ENCODE data around the gene SLC25A42. TPM values are rescaled to one million over a fixed set of nuclear protein-coding genes. Genes with fewer than 3 reads are reported as not detected.
"Not testable (repeated sequence)": the region's sequence is repeated elsewhere in the genome, so short reads cannot be mapped to it uniquely, and the experiment has no call there.

The SLC25A42 gene
- total RNA-seq, 4 donors from 2014 or later, result 2.9 to 25.7 (median 5.9) TPM

GRCh38 chr19:19106056-19106551 is 42.3 kb downstream of the SLC25A42 start:
- intact Hi-C loops (cut with DNase I; ENCODE audit: low total_unique reads), result no loop called here
- TF ChIP-seq POLR2A (IDR thresholded peaks at IDR 0.05) (no peak), CTCF (IDR thresholded peaks at IDR 0.05) (no peak)
- H3K27ac ChIP-seq, result peak overlapping the region; percentile 70 to 73

GRCh38 chr19:19106938-19107337 is 43.1 kb downstream of the SLC25A42 start:
- H3K27ac ChIP-seq; intact Hi-C loops (cut with DNase I; ENCODE audit: low total_unique reads); H3K4me3 ChIP-seq; H3K27me3 ChIP-seq; DNase-seq; H3K4me1 ChIP-seq; H3K36me3 ChIP-seq; H3K9me3 ChIP-seq: not testable (repeated sequence)

More at GRCh38 chr19:19106056-19106551, 42.3 kb downstream of the SLC25A42 start:
- Histone ChIP-seq H3K9me3 (no peaks in the 10 kb centered on the region), H3K4me1 (no peaks in the 10 kb centered on the region), H3K4me3 (peak overlapping the region; percentile 42 to 43), H3K36me3 (no peaks in the 10 kb centered on the region), H3K27me3 (no peaks in the 10 kb centered on the region)
- peak; percentile 36 to 65 for DNase-seq

GRCh38 chr19:19107654-19108053 is 43.9 kb downstream of the SLC25A42 start:
- H3K27ac ChIP-seq, result no peak overlapping the region
- H3K4me1 ChIP-seq, result no peaks in the 10 kb centered on the region
- no peak for DNase-seq
- no peaks in the 10 kb centered on the region for H3K36me3 ChIP-seq
- no peaks in the 10 kb centered on the region for H3K9me3 ChIP-seq
- H3K27me3 ChIP-seq, result no peaks in the 10 kb centered on the region
- no peak for TF ChIP-seq POLR2A (IDR thresholded peaks at IDR 0.05)
- no peak for TF ChIP-seq CTCF (IDR thresholded peaks at IDR 0.05)
- H3K4me3 ChIP-seq, result no peak overlapping the region
- intact Hi-C loops (cut with DNase I; ENCODE audit: low total_unique reads), result no loop called here

GRCh38 chr19:19109601-19110000 is 45.8 kb downstream of the SLC25A42 start:
- Histone ChIP-seq H3K27me3 (no peaks in the 10 kb centered on the region), H3K9me3 (no peaks in the 10 kb centered on the region), H3K4me1 (no peaks in the 10 kb centered on the region), H3K4me3 (no peak overlapping the region), H3K36me3 (no peaks in the 10 kb centered on the region), H3K27ac (no peak overlapping the region)
- intact Hi-C loops (cut with DNase I; ENCODE audit: low total_unique reads), result no loop called here
- TF ChIP-seq POLR2A (IDR thresholded peaks at IDR 0.05) (no peak), CTCF (IDR thresholded peaks at IDR 0.05) (no peak)
- DNase-seq, result no peak

GRCh38 chr19:19110410-19111135 is 46.8 kb downstream of the SLC25A42 start:
- DNase-seq, result no peak
- no peak overlapping the region for H3K27ac ChIP-seq
- H3K9me3 ChIP-seq, result no peaks in the 10 kb centered on the region
- no peaks in the 10 kb centered on the region for H3K4me1 ChIP-seq
- TF ChIP-seq POLR2A (IDR thresholded peaks at IDR 0.05) (no peak), CTCF (IDR thresholded peaks at IDR 0.05) (peak in 2 of 4 experiments; percentile 16 to 31)
- H3K36me3 ChIP-seq, result no peaks in the 10 kb centered on the region
- no peaks in the 10 kb centered on the region for H3K27me3 ChIP-seq
- H3K4me3 ChIP-seq, result no peak overlapping the region
- intact Hi-C loops (cut with DNase I; ENCODE audit: low total_unique reads), result no loop called here

All from uterus (tissue), 4 donors.